GM18520 (cell line): ENCODE results near the gene GATA3.

Experiments used
- ATAC-seq: cut with Tn5 transposase; IDR thresholded peaks from one replicate; pipeline ENCODE4 v1.9.1; 2021; ENCODE audit not compliant: unreplicated experiment

Gene GATA3

DNA sequence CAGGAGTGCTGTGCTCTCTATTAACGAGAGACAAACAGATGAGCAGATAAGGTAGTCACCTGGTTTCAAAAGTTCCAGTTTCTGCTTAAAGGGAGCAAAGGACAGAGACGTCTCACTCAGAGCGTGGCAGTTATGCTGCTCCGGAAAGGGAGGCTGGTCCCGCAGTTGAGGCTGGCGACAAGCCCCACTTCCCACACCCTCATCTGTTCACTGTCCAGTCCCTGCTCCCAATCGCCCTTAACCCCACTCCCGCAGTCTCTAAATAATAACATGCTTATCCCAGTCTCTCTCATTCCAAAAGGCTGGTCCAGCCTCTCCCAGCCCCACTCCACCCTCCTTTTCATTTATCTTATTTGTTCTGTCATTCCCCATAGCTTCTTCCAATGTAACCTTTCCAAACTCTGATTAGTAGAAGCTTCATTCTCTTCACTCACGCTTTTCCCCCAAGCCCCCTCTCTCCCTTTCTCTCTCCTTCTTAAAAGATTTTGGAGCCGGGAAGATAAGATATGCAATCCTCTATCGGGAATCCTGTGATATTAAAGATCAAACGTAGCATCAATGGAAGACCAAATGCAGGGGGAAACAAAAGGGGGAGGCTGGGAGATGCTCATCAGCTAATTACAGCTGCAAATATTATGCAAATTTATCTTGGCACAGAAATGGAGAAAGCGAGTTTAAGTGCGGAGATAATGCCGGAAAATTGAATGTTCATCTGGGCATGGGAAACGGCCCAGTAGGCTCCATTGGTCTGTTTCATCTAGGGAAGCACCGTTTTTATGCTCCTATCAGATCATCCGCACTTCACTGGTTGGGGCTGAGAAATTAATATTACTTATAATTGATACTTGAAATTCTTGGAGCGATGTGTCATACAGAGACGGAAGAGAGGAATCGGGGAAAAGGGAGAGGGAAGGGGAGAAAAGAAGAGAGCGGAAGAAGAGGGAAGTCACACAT is 16.3 kb upstream of the GATA3 start:
- ATAC-seq, result no peak

DNA sequence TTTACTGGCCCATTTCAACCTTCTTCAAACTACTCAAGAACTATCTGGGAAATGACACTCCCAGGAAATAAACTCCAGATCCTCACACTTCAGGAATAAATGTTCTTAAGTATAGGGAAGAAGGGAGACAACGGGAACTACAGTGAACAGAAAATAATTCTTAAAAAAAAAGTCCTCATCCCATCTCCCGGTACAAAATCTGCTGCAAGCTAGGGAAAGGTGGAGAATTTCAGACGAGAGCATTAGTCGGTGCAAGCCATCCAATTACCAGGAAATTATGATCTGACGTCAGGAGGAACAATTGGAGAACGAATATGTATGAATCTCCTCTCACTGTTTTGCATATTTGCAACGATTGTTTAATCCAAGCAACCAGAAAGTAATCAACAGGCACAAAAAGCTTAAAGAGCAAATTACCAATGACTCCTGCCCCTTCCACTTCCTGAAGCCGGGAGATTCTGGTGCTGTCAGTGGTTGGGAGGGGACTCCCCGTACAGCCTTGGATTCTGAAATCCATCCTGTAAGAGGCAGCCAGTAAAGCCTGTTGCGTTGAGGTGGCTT is 15.1 kb upstream of the GATA3 start:
- ATAC-seq, result no peak

DNA sequence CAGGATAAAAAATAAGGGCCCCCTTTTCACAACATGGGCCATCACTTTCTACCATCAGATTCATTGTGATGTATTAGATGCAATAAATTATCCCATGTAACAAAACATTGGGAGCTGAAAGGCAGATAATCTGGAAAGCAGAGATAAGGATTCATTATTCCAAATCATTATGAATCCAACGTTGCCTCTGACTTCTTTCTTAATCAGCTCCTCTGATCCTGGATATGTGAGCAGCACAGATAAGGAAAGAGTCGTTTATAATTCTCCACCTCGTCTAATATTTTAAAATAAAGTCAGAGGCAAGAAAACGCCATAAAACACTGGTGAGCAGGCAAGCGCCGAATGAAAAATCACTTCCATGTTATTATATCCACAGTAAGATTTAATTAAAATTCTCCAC is 13.8 kb upstream of the GATA3 start:
- ATAC-seq, result no peak

DNA sequence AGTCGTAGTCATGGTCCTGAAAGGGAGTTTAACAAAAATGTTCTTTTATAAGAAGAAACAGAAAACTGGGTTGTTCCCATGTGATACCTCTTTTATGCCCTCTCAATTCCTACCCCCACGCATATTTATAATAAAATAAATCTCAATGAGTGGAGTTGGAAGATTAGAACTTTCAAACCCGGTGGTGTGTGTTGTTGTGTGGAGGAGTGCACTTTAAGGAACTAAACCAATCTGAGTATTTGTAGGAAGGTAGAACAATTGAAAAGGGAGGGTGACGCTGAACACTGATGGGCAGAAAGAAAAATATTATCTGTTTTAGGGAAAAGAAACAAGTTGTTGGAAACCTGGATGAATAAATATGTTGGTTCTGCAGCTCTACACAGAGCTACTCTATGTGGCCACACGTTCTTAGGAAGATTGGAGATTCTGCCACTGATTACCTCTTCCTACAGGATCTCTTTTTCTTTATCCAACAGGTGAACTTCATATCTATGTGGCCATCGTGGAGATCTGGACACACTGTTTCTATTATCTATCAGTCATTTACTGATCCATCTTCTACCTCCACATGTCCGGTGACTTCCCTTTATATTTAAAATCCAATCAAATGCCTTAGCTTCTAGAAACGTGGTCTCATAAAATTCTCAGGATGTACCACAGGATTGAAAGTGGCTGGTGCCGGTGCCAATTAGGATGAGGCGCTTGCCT is 13.1 kb upstream of the GATA3 start:
- ATAC-seq, result no peak

DNA sequence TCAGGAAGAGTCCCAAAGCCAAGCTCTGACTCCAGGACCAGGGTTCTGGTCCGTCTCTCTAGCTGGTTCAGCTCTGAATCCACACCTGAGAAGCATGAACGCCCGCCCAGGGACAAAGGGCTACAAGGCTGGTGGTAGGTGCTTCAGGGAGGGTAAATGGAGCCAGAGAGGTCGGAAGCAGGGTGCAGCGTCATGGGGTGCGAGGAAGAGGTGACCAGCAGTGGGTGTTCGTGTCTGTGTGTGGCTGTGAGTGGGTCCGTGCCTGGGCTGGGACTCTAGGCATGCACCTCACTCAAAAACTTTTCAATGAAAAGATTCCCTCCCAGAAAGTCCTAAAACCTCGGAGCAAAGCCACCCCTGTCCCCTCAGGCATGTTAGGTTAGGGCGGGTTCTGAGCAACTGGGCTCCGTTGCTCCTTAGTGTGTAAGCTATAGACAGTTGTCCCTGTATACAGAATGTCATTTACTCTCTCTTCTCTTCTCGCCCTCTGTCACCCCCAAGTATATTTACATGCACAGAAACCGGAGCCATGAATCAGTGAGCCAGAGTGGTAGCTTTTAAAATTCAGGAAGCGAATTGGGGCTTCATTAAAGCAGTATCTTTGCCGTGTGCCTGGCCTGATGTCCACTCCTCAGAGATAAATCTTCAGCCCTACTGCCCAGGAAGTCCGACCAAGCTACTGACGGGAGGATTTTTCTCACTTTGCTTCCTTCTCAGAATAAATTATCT is 12.3 kb upstream of the GATA3 start:
- no peak for ATAC-seq

DNA sequence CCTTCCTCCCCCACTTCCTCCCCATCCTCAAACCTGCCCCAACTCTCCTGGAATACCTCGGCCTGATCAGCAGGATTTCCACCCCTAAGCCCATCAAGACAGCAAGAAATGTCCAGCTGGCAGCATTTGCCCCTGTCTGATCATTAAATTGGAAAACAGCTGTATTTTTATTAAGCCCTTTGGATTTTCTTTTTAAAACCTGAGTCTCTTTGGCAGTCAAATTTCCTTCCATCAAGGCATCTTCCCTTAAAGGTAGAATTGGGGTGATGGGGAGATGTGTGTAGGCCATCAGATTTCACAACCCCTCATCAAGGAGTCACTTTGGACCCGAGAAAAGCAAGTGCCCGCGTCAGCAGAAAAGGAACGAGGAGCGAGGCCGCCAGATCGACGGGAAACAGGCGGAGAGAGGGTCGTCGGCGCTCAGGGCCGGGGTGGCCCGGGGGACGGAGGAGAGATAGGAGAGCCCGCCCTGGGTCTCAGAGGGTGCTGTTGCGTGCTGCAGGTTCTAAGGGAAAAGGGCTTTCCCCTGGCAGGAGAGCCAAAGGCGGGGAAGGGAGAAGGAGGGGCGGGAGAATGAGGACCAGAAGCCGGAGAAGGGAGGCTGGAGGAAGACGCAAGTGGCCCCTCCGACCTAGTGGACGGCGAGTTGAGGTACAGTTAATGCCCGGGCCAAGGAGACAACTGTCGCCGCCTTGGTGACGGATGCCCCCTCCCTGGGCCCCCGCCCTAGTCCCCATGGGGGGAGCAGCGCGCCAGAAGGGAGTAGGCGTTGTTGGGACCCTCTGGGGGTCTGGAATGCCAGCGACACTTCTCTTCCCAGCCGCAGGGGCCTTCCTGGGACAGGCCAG is 11.5 kb upstream of the GATA3 start:
- ATAC-seq, result no peak

DNA sequence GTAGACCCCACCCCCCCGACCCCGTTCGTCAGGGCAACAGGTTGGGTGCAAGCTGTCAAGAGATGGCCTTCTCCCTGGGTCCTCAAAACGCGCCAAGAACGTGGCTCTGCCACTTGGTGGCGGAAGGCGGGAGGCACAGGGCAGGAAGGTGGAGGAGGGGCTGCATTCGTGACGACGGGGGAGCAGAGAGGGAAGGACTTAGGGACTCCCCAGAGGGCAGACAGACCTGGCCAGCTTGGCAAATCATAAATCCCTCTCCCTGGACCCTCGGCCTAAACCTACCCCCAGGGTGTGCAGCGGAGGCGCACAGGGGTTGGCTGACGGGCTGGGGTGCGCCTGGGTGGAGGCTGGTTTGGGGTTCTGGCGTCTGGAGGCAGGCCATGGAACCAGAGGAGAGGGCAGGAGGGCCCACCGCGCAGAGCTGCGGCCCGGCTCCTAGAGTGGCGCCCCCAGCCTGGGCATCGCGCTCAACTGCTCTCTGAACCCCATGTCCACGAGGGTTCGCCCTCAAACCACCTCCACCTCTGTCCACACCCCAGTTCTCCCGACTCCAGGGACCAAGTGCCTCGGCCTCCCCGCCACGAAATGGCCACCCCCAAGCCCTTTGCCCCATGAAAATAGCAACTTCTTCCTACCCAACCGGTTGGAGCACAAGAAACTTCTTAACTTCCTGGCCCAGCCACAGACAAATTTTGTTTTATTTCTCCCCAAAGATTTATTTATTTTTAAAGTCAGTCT is 10.8 kb upstream of the GATA3 start:
- no peak for ATAC-seq

DNA sequence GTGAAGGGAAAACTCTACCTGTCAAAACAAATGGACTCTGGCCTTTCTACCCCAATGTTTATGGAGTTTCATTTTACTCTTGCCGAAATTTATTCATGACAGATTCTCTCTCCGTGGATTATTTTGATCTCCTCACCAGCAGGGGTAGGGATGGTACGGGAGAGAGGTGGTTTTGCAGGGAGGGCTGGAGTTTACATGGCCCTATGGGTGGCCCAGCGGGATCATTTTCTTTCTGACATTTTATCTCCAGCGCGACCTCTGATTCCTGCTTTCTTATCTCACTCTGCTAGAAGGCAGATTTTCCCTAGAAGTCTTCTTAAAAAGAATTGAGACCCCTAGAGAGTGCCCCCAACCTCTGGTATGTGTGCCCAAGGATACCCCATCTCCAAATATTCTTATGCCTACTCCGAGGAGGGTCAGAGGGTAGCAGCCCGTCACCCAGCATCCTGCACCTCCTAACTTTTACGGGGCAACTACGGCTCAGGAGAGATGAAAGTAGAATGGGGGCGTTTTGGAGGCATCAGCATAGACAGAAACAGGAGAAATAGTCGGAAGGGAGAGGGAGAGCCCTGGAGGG is 10.1 kb upstream of the GATA3 start:
- no peak for ATAC-seq

DNA sequence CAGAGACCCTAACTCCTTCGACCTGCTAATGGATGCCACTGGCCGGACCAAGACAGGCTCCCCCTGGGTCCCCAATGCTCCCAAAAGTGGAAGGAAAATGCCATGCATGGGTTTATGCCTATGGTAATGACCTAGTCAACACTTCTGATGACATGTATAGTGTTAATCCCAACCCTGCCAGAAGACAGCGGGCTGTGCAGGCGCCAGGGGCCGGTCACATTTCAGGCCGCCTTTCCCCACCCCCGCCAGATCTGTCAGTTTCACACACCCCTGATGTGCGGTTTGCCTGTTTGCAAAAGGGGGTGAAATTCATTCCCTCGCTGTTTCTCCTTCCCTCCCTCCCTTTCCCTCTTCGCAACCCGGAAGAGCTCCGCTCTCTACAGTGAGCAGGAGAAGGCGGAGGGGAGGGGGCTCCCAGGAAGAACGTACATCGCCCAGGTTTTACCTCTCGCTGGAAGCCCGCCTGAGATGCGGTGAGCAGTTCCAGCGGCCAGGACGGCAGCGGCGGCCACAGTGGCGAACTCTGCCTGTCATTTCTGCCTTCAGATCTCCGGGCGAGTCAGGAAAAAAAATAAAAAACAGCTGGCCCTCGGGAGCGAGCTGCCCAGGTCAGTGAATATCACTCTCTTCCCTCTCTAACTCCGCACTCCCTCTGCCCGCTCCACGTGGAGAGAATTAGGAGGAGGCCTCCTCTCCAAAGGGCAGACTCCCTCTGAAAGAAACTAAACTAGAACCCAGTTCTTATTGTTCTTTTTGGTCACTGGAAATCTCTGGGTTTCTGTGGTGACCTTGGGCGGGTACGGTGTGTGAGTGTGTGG is 9.4 kb upstream of the GATA3 start:
- ATAC-seq, result no peak

DNA sequence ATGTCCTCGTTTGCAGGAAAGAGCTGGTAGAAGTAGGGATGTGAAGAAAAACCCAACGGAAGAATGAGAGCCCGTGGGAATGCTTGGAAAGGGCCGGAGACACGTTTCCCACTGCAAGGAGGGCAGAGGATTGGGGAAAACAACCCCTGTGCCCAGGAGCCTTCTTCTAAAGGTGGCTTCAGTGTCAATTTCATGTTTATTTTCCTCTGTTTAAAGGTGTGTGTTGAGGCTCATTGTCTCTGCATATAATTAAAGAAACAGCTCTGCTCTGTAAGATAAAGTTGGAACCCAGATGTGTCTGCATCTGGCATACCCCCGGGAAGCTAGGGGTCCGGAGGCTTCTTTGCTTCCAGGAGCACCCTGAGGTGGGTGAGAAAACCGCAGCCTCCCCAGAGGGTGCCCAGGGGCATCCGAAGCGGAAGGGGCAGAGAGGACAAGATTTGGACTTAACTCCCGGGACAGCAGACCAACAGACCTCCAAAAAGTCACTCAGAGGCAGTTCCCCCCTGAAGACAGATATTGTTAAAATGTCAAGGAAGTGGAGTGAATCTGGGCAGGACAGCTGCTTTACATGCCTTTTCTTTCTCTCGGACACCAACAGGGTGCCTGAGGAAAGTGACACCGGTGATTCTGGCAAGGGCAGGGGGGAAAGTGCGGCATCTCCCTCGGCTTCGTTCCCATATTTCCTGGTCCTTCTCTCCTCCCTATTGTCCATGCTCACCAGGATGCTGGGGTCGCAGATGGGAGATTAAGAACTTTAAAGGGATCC is 8.6 kb upstream of the GATA3 start:
- ATAC-seq, result no peak

DNA sequence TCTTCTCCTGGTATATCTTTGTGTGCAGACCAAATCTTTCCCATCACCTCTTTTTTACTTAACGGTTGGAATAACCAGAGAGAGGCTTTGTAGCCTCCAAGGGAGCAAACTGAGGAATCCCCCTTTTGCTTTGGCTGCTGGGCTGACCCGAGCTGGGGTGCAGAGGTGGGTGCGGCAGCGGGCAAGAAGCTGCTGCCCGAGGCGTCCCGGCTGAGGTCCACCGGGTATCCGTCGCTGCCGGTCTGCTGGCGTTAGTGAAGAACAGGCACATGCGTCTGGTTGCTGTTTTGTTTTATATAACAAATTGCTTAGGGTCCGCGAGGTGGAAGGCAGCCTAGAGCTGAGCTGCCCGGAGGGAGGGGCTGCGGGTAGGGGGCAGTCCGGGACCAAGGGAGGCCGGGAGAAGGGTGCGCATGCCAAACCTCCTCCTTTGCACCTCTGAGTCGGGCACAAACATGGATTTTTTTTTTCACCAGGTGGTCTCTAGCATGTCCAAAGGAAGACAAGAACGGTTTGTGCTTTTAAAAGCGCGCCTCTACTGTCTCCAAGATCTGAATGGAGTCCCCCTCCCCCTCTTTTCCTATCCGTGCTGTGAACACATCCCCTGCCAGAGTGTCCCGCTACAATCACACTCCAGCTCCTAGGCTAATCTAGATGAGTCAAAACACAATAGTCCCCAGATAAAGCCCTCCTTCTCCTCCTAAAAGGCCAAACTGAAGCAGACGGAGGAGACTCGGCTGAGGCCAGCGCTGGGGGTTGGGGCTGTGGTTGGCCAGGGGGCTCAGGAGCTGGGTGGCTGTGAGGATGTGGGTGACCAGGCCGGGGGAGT is 6.8 kb upstream of the GATA3 start:
- ATAC-seq, result no peak

DNA sequence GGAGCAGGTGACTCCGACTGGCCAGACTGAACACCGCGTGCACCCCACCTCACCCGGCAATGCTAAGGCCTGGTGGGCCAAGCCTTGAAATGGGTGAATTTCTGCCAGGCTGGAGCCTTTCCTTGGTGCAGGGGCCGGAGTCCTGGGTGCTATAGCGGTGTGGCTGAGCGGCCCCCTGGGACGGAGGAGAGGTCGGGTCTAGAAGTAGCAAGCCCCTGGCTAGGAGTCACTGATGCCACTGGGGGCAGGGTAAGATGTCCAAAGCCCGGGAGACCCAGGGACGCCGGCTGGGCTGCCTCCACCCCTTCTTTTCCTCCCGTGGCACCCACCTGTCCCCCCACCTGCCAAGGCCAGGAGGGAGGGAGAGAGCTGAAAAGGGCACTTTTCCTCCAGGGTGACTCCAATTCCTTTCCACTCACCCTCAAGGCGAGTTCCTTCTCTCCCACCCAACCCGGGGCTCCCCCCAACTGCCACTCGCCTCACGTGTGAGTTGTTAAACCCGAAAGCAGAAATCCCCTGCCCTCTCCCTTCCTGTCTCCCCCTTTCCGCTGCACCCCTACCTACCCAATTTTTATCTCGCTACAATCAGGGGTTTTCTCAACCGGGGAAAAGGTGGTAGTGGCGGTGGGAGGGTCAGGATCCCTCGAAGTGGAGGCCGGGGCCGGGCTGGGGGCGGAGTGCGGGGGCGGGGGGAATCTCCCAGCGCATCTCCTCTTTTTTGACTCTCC is 6.0 kb upstream of the GATA3 start:
- ATAC-seq, result no peak

DNA sequence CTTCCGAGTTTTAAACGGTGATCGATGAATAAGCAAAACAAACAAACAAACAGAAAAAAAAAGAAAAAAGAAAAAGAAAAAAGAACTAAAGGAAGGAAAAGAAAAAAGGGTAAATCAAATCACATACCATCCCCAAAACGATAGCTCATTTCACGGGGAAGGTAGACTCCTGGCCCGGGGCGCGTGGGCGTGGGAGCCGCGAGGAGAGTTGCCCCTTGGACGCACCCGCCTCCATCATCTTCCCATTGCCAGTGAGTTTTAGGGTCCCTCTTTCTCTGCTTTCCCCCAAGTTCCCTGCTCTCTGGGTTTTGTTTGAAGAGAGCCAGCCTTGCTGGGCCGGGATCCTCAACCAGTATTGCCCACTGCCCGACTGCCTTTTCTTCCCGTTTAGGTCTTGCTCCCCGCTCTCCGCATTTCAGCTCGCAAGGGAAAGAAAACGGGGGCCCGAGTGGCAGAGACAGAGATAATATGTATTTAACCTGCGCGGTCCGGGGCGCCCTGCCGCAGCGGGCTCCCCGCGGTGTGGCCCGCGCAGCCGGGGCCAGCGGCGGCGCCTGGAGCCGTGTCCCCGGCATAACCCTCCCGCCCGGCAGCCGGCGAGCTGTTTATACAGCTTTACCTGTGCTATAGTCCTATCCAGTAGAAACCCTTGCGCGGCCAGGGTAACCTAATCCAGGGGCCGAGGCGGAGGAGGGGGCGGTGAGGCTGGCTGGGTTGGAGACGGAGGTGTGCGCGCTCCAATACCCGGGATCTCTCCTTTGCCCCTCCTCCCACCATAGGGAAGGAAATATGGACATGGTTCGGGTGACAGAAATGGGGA is 5.2 kb upstream of the GATA3 start:
- ATAC-seq, result no peak

DNA sequence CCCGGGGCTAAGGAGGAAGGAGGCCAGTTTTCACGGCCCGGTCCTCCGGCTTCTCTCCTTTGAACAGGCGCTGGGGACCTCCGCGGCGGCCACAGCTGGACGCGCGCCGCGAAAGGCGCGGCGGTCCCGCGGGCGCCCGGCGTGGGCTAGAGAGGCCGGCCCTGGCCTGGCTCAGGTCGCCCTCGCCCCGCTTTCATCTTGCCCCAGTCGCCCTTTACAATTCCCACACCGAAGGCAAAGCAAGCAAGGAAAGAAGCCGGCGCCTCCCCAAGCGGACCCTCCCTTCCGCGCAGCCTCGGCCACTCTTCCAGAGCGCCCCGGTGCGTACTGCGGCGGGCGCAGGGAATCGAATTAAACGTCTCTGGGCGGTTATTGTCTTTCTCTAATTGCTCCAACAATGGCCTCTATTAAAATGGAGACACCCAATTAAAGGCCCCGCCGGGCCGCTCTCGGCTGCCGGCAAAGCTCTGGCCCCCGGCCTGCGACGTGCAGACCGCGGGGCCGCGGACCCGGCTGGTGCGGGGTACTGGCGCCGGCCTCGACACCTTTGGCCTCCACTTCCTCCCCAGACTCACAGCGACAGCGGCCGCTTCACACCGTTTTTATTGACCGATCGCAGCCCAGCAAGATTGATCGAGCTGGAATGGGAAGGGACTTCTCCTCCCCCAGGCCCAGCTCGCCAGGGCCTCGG is 4.5 kb upstream of the GATA3 start:
- ATAC-seq, result no peak
